Mammary epithelial cell (primary cell): ENCODE results near the gene SPINK8.

Source experiments
- CTCF ChIP-seq, 2 donors: IDR thresholded peaks in 1 of 2; conservative IDR thresholded peaks in 1 of 2; 2 replicates each; pipeline ENCODE4 v1.5.1; 2011 to 2012; ENCODE audit warnings: inconsistent platforms in 2 of 2, low read length in 2 of 2, mild to moderate bottlenecking in 2 of 2, control low read depth in 1 of 2, low read depth in 1 of 2; ENCODE audit not compliant: insufficient read depth in 1 of 2; ENCODE audit errors: extremely low read depth in 1 of 2
- EZH2 ChIP-seq: IDR thresholded peaks from 2 replicates; pipeline ENCODE4 v1.6.1; 2012; ENCODE audit warnings: low read length, inconsistent platforms, borderline replicate concordance

- TF ChIP-seq EZH2 (no peak), CTCF (conservative IDR thresholded peaks at IDR 0.05 in 1 of 2, IDR thresholded peaks at IDR 0.05 in 1 of 2; ENCODE audit: extremely low read depth in 1 of 2, insufficient read depth in 1 of 2, low read depth in 1 of 2, low read length in 2 of 2) (no peak)
Observed at GRCh38 chr3:48344867-48345507, 11.5 kb upstream of the SPINK8 start.
